Measurements from ENCODE around the gene CLN5.

DNA sequence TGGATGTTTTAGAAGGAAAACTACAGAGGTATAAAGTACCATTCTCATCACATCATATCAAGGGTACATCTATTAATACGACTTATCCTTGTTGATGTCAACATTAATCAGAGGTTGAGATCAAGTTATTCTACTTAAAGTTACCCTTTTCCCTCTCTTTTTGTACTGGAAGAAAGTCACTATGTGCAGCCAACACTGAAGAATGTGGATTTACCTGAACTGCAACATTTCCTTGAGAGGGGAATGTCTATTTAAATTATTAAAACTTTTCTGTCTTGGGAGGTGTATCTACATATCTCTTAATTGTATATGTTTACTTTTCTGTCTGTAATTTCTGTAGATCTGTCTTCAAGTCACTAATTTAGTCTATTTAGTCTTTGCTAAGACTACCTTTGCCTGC lies 37.6 kb downstream of the CLN5 start:
- TF ChIP-seq, protein P1, sequence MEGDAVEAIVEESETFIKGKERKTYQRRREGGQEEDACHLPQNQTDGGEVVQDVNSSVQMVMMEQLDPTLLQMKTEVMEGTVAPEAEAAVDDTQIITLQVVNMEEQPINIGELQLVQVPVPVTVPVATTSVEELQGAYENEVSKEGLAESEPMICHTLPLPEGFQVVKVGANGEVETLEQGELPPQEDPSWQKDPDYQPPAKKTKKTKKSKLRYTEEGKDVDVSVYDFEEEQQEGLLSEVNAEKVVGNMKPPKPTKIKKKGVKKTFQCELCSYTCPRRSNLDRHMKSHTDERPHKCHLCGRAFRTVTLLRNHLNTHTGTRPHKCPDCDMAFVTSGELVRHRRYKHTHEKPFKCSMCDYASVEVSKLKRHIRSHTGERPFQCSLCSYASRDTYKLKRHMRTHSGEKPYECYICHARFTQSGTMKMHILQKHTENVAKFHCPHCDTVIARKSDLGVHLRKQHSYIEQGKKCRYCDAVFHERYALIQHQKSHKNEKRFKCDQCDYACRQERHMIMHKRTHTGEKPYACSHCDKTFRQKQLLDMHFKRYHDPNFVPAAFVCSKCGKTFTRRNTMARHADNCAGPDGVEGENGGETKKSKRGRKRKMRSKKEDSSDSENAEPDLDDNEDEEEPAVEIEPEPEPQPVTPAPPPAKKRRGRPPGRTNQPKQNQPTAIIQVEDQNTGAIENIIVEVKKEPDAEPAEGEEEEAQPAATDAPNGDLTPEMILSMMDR (IDR thresholded peaks at IDR 0.05; ENCODE audit: low read depth, low read length): no peak
- TF ChIP-seq EZH2phosphoT487 (IDR thresholded peaks at IDR 0.05; ENCODE audit: low read depth): no peak

All from OCI-LY3 (cell line).